Motor neuron (in vitro differentiated cells): ENCODE results near the gene CBLN4. TPM values are rescaled to one million over a fixed set of nuclear protein-coding genes. Genes with fewer than 3 reads are reported as not detected.

Source experiments
- ATAC-seq, 8 experiments: fragments of 200-7000 bp; cut with Tn5 transposase; replicated peaks in 6 of 8; 2 replicates each; pipeline ENCODE4 v1.8.0; 2021; ENCODE audit warnings: mild to moderate bottlenecking in 8 of 8, moderate library complexity in 8 of 8
- H3K27ac ChIP-seq, 2 donors: fragments of 250-450 bp; sonication (Bioruptor Pico); 2 replicates each; pipeline ENCODE4 v1.9.0; 2021; ENCODE audit warnings: antibody characterized with exemption in 2 of 2, mild to moderate bottlenecking in 2 of 2, moderate library complexity in 1 of 2
- H3K4me1 ChIP-seq, 2 donors: fragments of 250-450 bp; sonication (Bioruptor Pico); replicated peaks in 1 of 2; 2 replicates each; pipeline ENCODE4 v1.6.1; 2021; ENCODE audit warnings: antibody characterized with exemption in 2 of 2, mild to moderate bottlenecking in 2 of 2, moderate library complexity in 1 of 2
- H3K4me3 ChIP-seq, 5 donors: fragments of 250-450 bp; sonication (Bioruptor Pico); 2 replicates each; pipeline ENCODE4 v1.9.0; 2021; ENCODE audit warnings: antibody characterized with exemption in 5 of 5, mild to moderate bottlenecking in 5 of 5, moderate library complexity in 4 of 5
- WGBS, 10 experiments: fragments of 450-650 bp; shearing (Covaris generic); methylation state at CpG; one replicate each; pipeline ENCODE4 v1.0.0; 2022; 5-methylcytosine and 5-hydroxymethylcytosine counted together
- in situ Hi-C, 9 experiments: fragments of 400-800 bp; cut with MboI; loops; one replicate each; pipeline ENCODE4 v1.15.0; 2021; ENCODE audit warnings: low sequenced_read_pairs in 9 of 9, low pct_unique_long_range_greater_than_20kb in 2 of 9; ENCODE audit not compliant: unreplicated experiment in 9 of 9
- total RNA-seq, 8 experiments: library from RNA; unstranded; fragments of 300-600 nt; gene quantifications; 2 replicates each; pipeline versions ENCODE4 v1.2.3 to v1.2.4, GENCODE V29; 2022

Gene CBLN4
- total RNA-seq, result under 1 TPM in 6 of 8 experiments, not detected in 2; 0.10 to 0.76 (median 0.30) TPM

GRCh38 chr20:56005389-56005715 lies at the start of gene CBLN4:
Gene CBLN4 (minus strand): TSS chr20:56005519. CDS start chr20:56004171, 1,348 bp downstream.
- H3K4me1 ChIP-seq, result peaks cover 0 to 15% of the 10 kb centered on the region in 2 donors
- peak in 1 of 8 experiments; percentile 48 for ATAC-seq
- in situ Hi-C loops, result no loop called here
- 0 to 20% (median 2%) methylated on average over 1 to 8 of the region's 29 CpGs; no CpG with 5 or more reads in 6 of the 10 experiments for whole genome bisulfite sequencing, 10 experiments
- H3K27ac ChIP-seq, result no peak within 1 kb of the TSS
- H3K4me3 ChIP-seq, result peak within 1 kb of the TSS; percentile 21 to 35 (median 29)

GRCh38 chr20:56043227-56043626 lies 37.9 kb upstream of the CBLN4 start:
- 5 to 86% (median 68%) methylated on average over 2 to 6 of the region's 6 CpGs for WGBS, 10 experiments
- Histone ChIP-seq H3K27ac (no peak overlapping the region), H3K4me3 (no peak overlapping the region), H3K4me1 (no peaks in the 10 kb centered on the region)
- in situ Hi-C loops, result no loop called here
- no peak for ATAC-seq

- no peak for ATAC-seq
- Histone ChIP-seq H3K27ac (no peak overlapping the region), H3K4me3 (no peak overlapping the region), H3K4me1 (no peaks in the 10 kb centered on the region)
- in situ Hi-C loops, result no loop called here
- WGBS, 10 experiments, result 0 to 72% (median 34%) methylated on average over 1 to 3 of the region's 3 CpGs; no CpG with 5 or more reads in 2 of the 10 experiments
Observed at GRCh38 chr20:56032251-56032650, 26.9 kb upstream of the CBLN4 start.

DNA sequence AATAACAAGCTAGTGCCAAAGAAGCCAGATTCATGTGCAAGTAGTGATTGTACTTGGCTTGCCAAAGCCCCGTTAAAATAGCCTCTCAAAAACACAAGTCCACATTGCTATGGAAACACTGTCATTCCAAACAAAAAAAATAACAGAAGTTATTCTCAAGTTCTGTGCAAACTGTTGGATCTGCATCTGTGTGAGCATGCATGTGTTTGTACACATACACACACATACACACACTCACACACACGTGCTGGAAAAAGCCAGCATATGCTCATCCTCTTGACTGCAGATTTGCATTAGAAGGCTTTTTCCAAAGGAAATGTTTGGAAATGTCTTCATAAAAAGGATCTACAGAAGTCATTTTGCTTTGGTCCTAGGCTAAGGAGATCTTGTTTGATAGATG lies 13.4 kb upstream of the CBLN4 start:
- no peaks in the 10 kb centered on the region for H3K4me1 ChIP-seq
- no peak overlapping the region for H3K27ac ChIP-seq
- in situ Hi-C loops, result no loop called here
- no peak for ATAC-seq
- WGBS, 10 experiments, result 0 to 100% (median 0%) methylated on average over 1 to 2 of the region's 2 CpGs; no CpG with 5 or more reads in 5 of the 10 experiments
- H3K4me3 ChIP-seq, result no peak overlapping the region

DNA sequence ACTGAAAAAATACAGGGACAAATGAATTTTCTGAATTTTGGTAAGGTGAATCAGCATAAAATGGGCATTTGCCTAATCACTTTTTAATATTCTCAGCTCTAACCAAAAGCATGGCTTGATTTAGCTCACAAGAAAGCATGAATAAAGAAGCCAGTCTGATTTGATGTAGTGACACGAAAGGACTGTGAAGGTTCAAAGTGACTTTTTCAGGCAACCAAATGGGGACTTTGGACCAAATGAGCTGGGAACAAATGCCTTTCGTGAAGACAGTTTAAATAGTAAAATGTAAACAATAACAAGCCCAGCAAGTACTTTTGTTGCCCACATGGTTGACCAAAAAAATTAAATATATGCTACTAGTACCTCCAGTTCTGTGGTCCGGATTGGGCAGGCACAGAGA lies 12.9 kb upstream of the CBLN4 start:
- H3K4me1 ChIP-seq, result no peaks in the 10 kb centered on the region
- H3K4me3 ChIP-seq, result no peak overlapping the region
- WGBS, 10 experiments, result 0 to 80% (median 27%) methylated on average over 1 to 3 of the region's 3 CpGs; no CpG with 5 or more reads in 1 of the 10 experiments
- no peak for ATAC-seq
- no peak overlapping the region for H3K27ac ChIP-seq
- in situ Hi-C loops, result no loop called here

DNA sequence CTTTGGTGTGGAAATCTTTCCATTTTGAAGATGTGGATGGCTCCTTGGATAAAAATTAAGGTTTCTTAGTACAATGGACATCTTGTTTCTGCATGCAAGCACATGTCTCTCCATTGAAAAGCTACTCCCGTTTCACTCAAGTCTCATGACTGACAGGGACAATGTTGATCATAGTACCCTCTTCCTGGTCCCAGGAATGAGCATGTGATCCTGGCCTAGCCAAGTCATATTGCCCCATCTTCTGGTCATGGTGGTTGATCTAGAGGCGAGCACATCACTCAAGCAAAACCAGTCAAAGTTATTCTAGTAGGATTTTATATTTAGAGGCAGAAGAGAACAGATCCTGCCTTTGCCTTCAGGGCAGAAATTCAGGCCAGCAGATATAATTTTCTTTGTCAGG lies 12.2 kb upstream of the CBLN4 start:
- 0 to 76% (median 52%) methylated on average over 1 to 2 of the region's 2 CpGs; no CpG with 5 or more reads in 4 of the 10 experiments for WGBS, 10 experiments

GRCh38 chr20:56014998-56015397 lies 9.7 kb upstream of the CBLN4 start:
- no peaks in the 10 kb centered on the region for H3K4me1 ChIP-seq
- no peak overlapping the region for H3K4me3 ChIP-seq
- in situ Hi-C loops, result no loop called here
- no peak for ATAC-seq
- H3K27ac ChIP-seq, result no peak overlapping the region
- 0 to 84% (median 45%) methylated on average over 1 to 4 of the region's 5 CpGs; no CpG with 5 or more reads in 4 of the 10 experiments for WGBS, 10 experiments

More for the DNA sequence above, 12.2 kb upstream of the CBLN4 start:
- ATAC-seq, result no peak
- H3K27ac ChIP-seq, result no peak overlapping the region
- no peak overlapping the region for H3K4me3 ChIP-seq
- no peaks in the 10 kb centered on the region for H3K4me1 ChIP-seq
- in situ Hi-C loops, result no loop called here

DNA sequence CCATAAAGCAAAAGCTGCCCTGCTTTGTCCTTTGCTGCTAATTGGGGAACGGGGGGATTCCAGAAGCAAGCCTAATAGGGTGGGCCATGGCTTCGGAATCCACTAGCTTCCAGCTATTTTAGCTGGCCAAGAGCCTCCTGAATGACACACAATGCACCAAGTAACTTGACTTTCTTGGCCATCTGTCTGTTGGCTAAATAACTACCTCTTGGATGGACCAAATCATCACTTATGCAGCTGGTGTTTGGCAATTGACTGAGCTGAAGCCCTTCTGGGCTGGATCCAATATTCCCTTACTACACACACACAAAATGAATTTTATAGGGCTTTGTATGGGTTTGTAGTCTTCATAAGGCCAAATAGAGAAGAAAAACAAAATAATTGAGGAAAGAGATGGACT lies 8.8 kb upstream of the CBLN4 start:
- no peak overlapping the region for H3K4me3 ChIP-seq
- 0 to 100% (median 57%) methylated on average over 1 to 2 of the region's 2 CpGs; no CpG with 5 or more reads in 2 of the 10 experiments for WGBS, 10 experiments
- H3K4me1 ChIP-seq, result no peaks in the 10 kb centered on the region
- ATAC-seq, result no peak
- in situ Hi-C loops, result no loop called here
- no peak overlapping the region for H3K27ac ChIP-seq

GRCh38 chr20:56004611-56005388 lies 519 bp downstream of the CBLN4 start:
- H3K27ac ChIP-seq, result no peak overlapping the region
- WGBS, 10 experiments, result 0 to 60% (median 3%) methylated on average over 1 to 17 of the region's 70 CpGs; no CpG with 5 or more reads in 5 of the 10 experiments
- peaks cover 0 to 15% of the 10 kb centered on the region in 2 donors for H3K4me1 ChIP-seq
- peak overlapping the region; percentile 21 to 35 (median 29) for H3K4me3 ChIP-seq
- peak in 4 of 8 experiments; percentile 29 to 55 (median 53) for ATAC-seq
- in situ Hi-C loops, result no loop called here

DNA sequence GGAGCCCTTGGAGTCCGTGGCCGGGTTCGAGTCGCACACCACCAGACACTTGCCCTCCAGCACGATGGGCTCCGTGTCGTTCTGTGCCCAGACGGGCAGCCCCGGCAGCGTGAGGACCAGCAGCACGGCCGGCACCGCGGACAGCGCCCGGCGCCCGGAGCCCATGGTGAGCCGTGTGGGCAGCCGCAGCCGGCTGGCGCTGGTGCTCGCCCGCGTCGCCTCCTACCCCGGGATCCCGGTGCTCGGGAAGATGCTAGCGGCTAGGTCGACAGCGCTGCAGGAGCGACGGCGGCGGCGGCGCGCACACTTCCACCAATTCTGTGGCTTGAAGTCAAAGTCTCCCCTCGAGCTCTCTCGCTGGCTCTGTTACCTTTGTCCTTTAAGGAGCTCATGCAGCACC lies 1.3 kb downstream of the CBLN4 start:
- WGBS, 10 experiments, result 0 to 100% (median 0%) methylated on average over 2 to 14 of the region's 41 CpGs; no CpG with 5 or more reads in 6 of the 10 experiments
- in situ Hi-C loops, result no loop called here
- peak in 5 of 8 experiments; percentile 55 to 88 (median 79) for ATAC-seq
- Histone ChIP-seq H3K4me1 (peaks cover 0 to 15% of the 10 kb centered on the region in 2 donors), H3K4me3 (peak overlapping the region; percentile 12 to 35 (median 28)), H3K27ac (no peak overlapping the region)

DNA sequence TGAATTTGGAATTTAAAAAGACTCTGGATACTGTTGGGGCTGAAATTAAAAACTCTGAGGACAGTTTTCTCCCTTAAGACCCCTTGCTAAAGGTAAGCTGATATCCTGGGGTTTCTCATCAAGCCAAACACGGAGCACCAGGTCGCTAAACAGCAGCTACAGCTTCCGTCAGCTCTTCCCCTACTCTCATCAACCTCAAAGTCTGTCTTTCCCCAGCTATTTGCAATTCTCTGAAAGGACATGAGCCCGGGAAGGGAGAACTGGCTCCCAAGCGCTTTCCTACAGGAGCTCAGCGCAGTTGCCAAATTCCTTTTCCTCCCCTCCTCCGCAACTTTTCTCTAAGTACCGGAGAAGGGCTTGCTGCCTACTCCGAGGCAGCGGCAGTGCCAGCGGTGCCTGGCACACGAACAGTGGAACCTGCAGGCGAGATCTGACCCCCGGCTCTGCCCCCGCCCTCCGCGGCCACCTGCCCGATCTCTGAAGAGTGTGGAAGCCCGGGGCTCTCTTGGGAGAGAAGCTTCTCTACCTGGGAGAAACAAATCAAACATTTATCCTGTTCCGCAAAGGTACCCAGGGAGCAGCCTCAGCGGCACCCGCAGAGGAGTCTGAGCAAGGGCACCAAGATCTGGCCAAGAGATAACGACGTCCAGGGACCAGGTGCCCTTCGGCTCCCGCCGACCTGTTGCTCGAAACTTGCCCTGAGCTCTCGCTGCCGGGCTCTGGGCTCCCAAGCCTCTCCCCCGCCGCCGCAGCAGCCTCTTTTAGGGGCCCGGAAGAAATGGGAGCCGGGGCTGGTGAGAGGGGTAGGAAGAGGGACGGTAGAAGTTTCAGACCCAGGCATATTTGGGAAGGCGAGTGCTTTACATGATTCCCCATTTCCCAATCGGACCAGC lies 2.2 kb downstream of the CBLN4 start:
- peaks cover 0 to 15% of the 10 kb centered on the region in 2 donors for H3K4me1 ChIP-seq
- peak in 1 of 8 experiments; percentile 16 for ATAC-seq
- 0 to 19% (median 6%) methylated on average over 3 to 17 of the region's 38 CpGs; no CpG with 5 or more reads in 4 of the 10 experiments for WGBS, 10 experiments
- H3K4me3 ChIP-seq, result peak overlapping the region; percentile 12 to 35 (median 28)
- in situ Hi-C loops, result no loop called here
- H3K27ac ChIP-seq, result no peak overlapping the region

DNA sequence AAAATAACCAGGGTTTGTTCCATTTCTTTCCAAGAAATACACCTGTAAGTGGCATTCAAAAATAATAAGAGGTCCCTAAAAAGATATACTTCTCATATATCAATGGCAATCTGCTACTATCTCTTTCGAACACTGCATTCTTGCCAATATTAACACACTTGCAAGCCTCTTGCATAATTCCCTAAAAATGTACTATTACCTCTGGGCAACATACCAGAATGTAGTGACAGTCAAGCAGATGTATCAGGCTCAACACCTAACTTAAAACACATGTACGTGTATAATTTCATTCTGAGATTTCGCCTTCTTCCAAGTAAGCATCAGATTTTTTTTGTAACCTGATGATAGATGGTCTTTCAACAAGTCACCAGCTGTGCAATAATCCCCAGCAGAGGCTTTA lies 3.4 kb downstream of the CBLN4 start:
- in situ Hi-C loops, result no loop called here
- Histone ChIP-seq H3K4me3 (no peak overlapping the region), H3K27ac (no peak overlapping the region), H3K4me1 (peaks cover 0 to 15% of the 10 kb centered on the region in 2 donors)
- WGBS, 10 experiments, result 0 to 93% (median 48%) methylated on average over 1 to 3 of the region's 3 CpGs
- ATAC-seq, result no peak
